SK-N-SH treated with all-trans-retinoic acid at 6 μM for 48 hours (cell line): ENCODE measurements around the gene FOXN3.

Experiments used
- ATAC-seq: fragments of 200-7000 bp; cut with Tn5 transposase; 3 replicates; pipeline ENCODE4 v1.9.1; 2020; ENCODE audit warnings: mild to moderate bottlenecking, moderate library complexity
- ARNTL ChIP-seq: fragments of 450-650 bp; formaldehyde crosslinking; IDR thresholded peaks from 2 replicates; pipeline ENCODE4 v1.5.0; 2020; ENCODE audit warnings: low read depth, mild to moderate bottlenecking, moderate library complexity, borderline replicate concordance
- BACH2 ChIP-seq: fragments of 250-450 bp; sonication (Bioruptor Pico); IDR thresholded peaks from 2 replicates; pipeline ENCODE4 v1.9.0; 2021; ENCODE audit warnings: mild to moderate bottlenecking, borderline replicate concordance
- CREB5 ChIP-seq: fragments of 250-450 bp; sonication (Bioruptor Pico); IDR thresholded peaks from 2 replicates; pipeline ENCODE4 v1.5.1; 2020; ENCODE audit warnings: low read depth, mild to moderate bottlenecking, moderate library complexity
- CSRNP3 ChIP-seq: fragments of 250-450 bp; sonication (Bioruptor Pico); IDR thresholded peaks from 2 replicates; pipeline ENCODE4 v1.5.1; 2021; ENCODE audit warnings: mild to moderate bottlenecking, moderate library complexity
- ESRRG ChIP-seq: fragments of 250-450 bp; sonication (Bioruptor Pico); IDR thresholded peaks from 2 replicates; pipeline ENCODE4 v1.6.1; 2021; ENCODE audit warnings: mild to moderate bottlenecking
- GLIS3 ChIP-seq: fragments of 250-450 bp; sonication (Bioruptor Pico); IDR thresholded peaks from 2 replicates; pipeline ENCODE4 v1.5.0; 2020; ENCODE audit warnings: mild to moderate bottlenecking, moderate library complexity
- ISL1 ChIP-seq: fragments of 250-450 bp; sonication (Bioruptor Pico); IDR thresholded peaks from 2 replicates; pipeline ENCODE4 v2.1.2; 2022; ENCODE audit warnings: mild to moderate bottlenecking, moderate library complexity
- OSR1 ChIP-seq: fragments of 250-450 bp; sonication (Bioruptor Pico); IDR thresholded peaks from 2 replicates; pipeline ENCODE4 v1.8.0; 2022; ENCODE audit warnings: moderate library complexity, mild to moderate bottlenecking, inconsistent platforms
- PATZ1 ChIP-seq: fragments of 250-450 bp; sonication (Bioruptor Pico); IDR thresholded peaks from 2 replicates; pipeline ENCODE4 v1.8.0; 2020; ENCODE audit warnings: mild to moderate bottlenecking, moderate library complexity, borderline replicate concordance
- POU6F1 ChIP-seq: fragments of 250-450 bp; sonication (Bioruptor Pico); IDR thresholded peaks from 2 replicates; pipeline ENCODE4 v1.8.0; 2021; ENCODE audit warnings: low read depth, mild to moderate bottlenecking, moderate library complexity, borderline replicate concordance
- PPARA ChIP-seq: fragments of 250-450 bp; sonication (Bioruptor Pico); IDR thresholded peaks from 2 replicates; pipeline ENCODE4 v1.5.0; 2020; ENCODE audit warnings: mild to moderate bottlenecking, borderline replicate concordance
- RARB ChIP-seq: fragments of 250-450 bp; sonication (Bioruptor Pico); IDR thresholded peaks from 2 replicates; pipeline ENCODE4 v1.8.0; 2021; ENCODE audit warnings: mild to moderate bottlenecking, moderate library complexity
- SNAI2 ChIP-seq: fragments of 250-450 bp; sonication (Bioruptor Pico); IDR thresholded peaks from 2 replicates; pipeline ENCODE4 v1.5.0; 2020; ENCODE audit warnings: mild to moderate bottlenecking, moderate library complexity
- TCF4 ChIP-seq: fragments of 250-450 bp; sonication (Bioruptor Pico); IDR thresholded peaks from 2 replicates; pipeline ENCODE4 v1.8.0; 2021; ENCODE audit warnings: mild to moderate bottlenecking, moderate library complexity, borderline replicate concordance
- TOX ChIP-seq: fragments of 250-450 bp; sonication (Bioruptor Pico); IDR thresholded peaks from 2 replicates; pipeline ENCODE4 v1.8.0; 2021; ENCODE audit warnings: mild to moderate bottlenecking, moderate library complexity, borderline replicate concordance
- TSHZ2 ChIP-seq: fragments of 250-450 bp; sonication (Bioruptor Pico); IDR thresholded peaks from 2 replicates; pipeline ENCODE4 v1.5.0; 2020; ENCODE audit warnings: mild to moderate bottlenecking, moderate library complexity
- ZC3H10 ChIP-seq: fragments of 250-450 bp; sonication (Bioruptor Pico); IDR thresholded peaks from 2 replicates; pipeline ENCODE4 v1.5.1; 2021; ENCODE audit warnings: mild to moderate bottlenecking, moderate library complexity
- ZFP30 ChIP-seq: fragments of 450-650 bp; formaldehyde crosslinking; IDR thresholded peaks from 2 replicates; pipeline ENCODE4 v1.5.0; 2022; ENCODE audit warnings: mild to moderate bottlenecking, moderate library complexity
- ZNF565 ChIP-seq: fragments of 450-650 bp; formaldehyde crosslinking; conservative IDR thresholded peaks from 2 replicates; pipeline ENCODE4 v1.5.0; 2020; ENCODE audit warnings: low read depth, mild to moderate bottlenecking, moderate library complexity
- ZNF70 ChIP-seq: fragments of 450-650 bp; formaldehyde crosslinking; IDR thresholded peaks from 2 replicates; pipeline ENCODE4 v1.5.0; 2020; ENCODE audit warnings: mild to moderate bottlenecking, moderate library complexity
- ZNF8 ChIP-seq: fragments of 450-650 bp; formaldehyde crosslinking; IDR thresholded peaks from 2 replicates; pipeline ENCODE4 v1.5.0; 2020; ENCODE audit warnings: mild to moderate bottlenecking, moderate library complexity

Gene FOXN3

GRCh38 chr14:89428546-89429198 is 11.6 kb upstream of the FOXN3 start:
- peak; percentile 39 for ATAC-seq
- no peak for TF ChIP-seq ESRRG

- no peak for ATAC-seq
- no peak for TF ChIP-seq TCF4 (CRISPR knock-in tag)
- no peak for TF ChIP-seq TSHZ2 (CRISPR knock-in tag)
- no peak for TF ChIP-seq ZNF70 (CRISPR knock-in tag)
- no peak for TF ChIP-seq ISL1 (CRISPR knock-in tag)
- no peak for TF ChIP-seq RARB (CRISPR knock-in tag)
- TF ChIP-seq ZNF565 (CRISPR knock-in tag), result no peak
- TF ChIP-seq ZFP30 (CRISPR knock-in tag), result no peak
- TF ChIP-seq CREB5 (CRISPR knock-in tag), result no peak
- TF ChIP-seq GLIS3 (CRISPR knock-in tag), result no peak
- TF ChIP-seq PPARA (CRISPR knock-in tag), result no peak
- TF ChIP-seq ARNTL (CRISPR knock-in tag), result no peak
- no peak for TF ChIP-seq TOX (CRISPR knock-in tag)
- TF ChIP-seq ZNF8 (CRISPR knock-in tag), result no peak
- TF ChIP-seq PATZ1, result no peak
- no peak for TF ChIP-seq ESRRG
- TF ChIP-seq ZC3H10 (CRISPR knock-in tag), result no peak
- no peak for TF ChIP-seq OSR1
- TF ChIP-seq SNAI2, result no peak
- TF ChIP-seq, all 23 proteins: peak for 0
These were observed 11.1 kb upstream of the FOXN3 start for GRCh38 chr14:89428173-89428523.

GRCh38 chr14:89427426-89428172 is 10.6 kb upstream of the FOXN3 start:
- TF ChIP-seq TOX (CRISPR knock-in tag) (no peak), BACH2 (no peak), POU6F1 (CRISPR knock-in tag) (no peak), CSRNP3 (no peak), TCF4 (CRISPR knock-in tag) (no peak), ISL1 (CRISPR knock-in tag) (no peak), PPARA (CRISPR knock-in tag) (no peak)
- no peak for ATAC-seq
